Stimulated activated CD8-positive, alpha-beta memory T cell treated with anti-CD3 and anti-CD28 coated beads, Interleukin-4, amount 100 ng/mL, for 4 hours (primary cell): ENCODE data around the gene IQCC.

Source experiments
- DNase-seq, 2 donors: peaks; one replicate each; pipeline ENCODE4 v3.0.0-alpha.2; 2020; ENCODE audit warnings: low read depth in 2 of 2, low spot score in 1 of 2

Gene IQCC

GRCh38 chr1:32223683-32224082 is 18.2 kb downstream of the IQCC start:
- no peak for DNase-seq

- DNase-seq, result no peak
Measured at GRCh38 chr1:32224285-32224684, 18.8 kb downstream of the IQCC start.

GRCh38 chr1:32228771-32229170 is 23.3 kb downstream of the IQCC start:
- DNase-seq, result no peak

- no peak for DNase-seq
Measured at GRCh38 chr1:32231843-32232432, 26.5 kb downstream of the IQCC start.

GRCh38 chr1:32232558-32233304 is 27.3 kb downstream of the IQCC start:
- DNase-seq, result no peak

- no peak for DNase-seq
Measured at GRCh38 chr1:32234792-32235191, 29.3 kb downstream of the IQCC start.

GRCh38 chr1:32239337-32239736 is 33.9 kb downstream of the IQCC start:
- no peak for DNase-seq

- DNase-seq, result no peak
Measured at GRCh38 chr1:32239790-32240139, 34.3 kb downstream of the IQCC start.

GRCh38 chr1:32240140-32240951 is 34.9 kb downstream of the IQCC start:
- no peak for DNase-seq

- no peak for DNase-seq
Measured at GRCh38 chr1:32241001-32241763, 35.7 kb downstream of the IQCC start.

GRCh38 chr1:32242341-32242851 is 36.9 kb downstream of the IQCC start:
- DNase-seq, result no peak

- DNase-seq, result no peak
Measured at GRCh38 chr1:32246888-32247273, 41.4 kb downstream of the IQCC start, which contains the start of gene FAM167B. TSS of gene FAM167B (plus strand) at chr1:32247222. CDS start at chr1:32247422, 200 bp downstream.

GRCh38 chr1:32247452-32247851 is 42.0 kb downstream of the IQCC start:
- no peak for DNase-seq

- DNase-seq, result peak; percentile 43 to 54
Measured at GRCh38 chr1:32247983-32248889, 42.8 kb downstream of the IQCC start.

GRCh38 chr1:32249831-32250525 is 44.5 kb downstream of the IQCC start:
- DNase-seq, result peak; percentile 51 to 77

GRCh38 chr1:32250893-32251716 is 45.6 kb downstream of the IQCC start, which contains the start of gene LCK:
TSS of gene LCK (plus strand) at chr1:32251265. CDS start at chr1:32274330, 23,065 bp downstream.
- DNase-seq, result peak in 1 of 2 donors; percentile 43

GRCh38 chr1:32255072-32256071 is 49.9 kb downstream of the IQCC start:
- DNase-seq, result no peak
